GM19193 (cell line): Measurements from ENCODE around the gene KIAA0232.

Experiments
- POLR2A ChIP-seq: IDR thresholded peaks from 4 replicates; pipeline ENCODE4 v1.6.1; 2011; ENCODE audit not compliant: insufficient read depth, insufficient read length; ENCODE audit errors: extremely low read depth

The KIAA0232 gene

GRCh38 chr4:6753103-6753560 lies 29.4 kb upstream of the KIAA0232 start:
- no peak for TF ChIP-seq POLR2A

- TF ChIP-seq POLR2A, result no peak
Observed at GRCh38 chr4:6753891-6754290, 28.6 kb upstream of the KIAA0232 start.

- TF ChIP-seq POLR2A, result no peak
Observed at GRCh38 chr4:6754481-6755087, 27.9 kb upstream of the KIAA0232 start.

GRCh38 chr4:6755088-6755753 lies 27.3 kb upstream of the KIAA0232 start:
- TF ChIP-seq POLR2A, result no peak

DNA sequence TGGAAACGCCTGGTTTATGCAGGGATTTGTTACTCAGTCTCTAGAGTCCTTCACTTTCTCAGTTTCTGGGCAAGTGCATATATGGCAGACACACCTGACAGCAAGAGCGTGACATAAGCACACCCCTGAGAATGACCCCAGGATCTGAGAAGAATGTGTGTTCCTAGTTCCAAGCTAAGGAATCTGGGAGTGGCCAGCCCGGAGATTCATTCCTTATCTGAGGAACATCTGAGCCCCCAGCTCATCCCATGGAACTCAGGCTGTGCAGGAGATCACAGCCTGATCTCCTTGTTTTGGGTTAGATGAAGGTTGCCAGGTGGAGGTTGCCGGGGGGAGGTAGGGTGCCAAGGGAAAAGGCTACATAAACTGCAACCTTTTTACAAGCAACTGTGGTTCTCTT lies 23.8 kb upstream of the KIAA0232 start:
- no peak for TF ChIP-seq POLR2A

DNA sequence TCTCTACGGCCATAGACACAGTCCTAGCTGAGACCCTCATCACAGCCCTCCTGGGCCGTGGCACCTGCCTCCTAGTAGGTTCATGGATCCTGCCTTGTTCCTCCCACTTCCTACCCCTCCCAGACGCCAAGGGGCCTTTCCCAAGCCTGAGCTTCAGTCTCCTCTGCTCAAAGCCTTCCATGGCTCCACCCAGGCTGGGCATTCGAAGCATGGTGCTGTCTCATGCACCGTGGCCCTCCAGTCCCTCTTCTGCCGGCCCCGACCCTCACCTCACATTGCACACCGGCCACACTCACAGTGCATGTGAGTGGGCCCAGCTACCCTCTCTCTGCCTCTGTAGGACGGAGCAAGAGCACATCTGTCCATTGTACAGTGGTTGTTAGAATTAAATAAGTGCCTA lies 21.7 kb upstream of the KIAA0232 start:
- TF ChIP-seq POLR2A, result no peak

DNA sequence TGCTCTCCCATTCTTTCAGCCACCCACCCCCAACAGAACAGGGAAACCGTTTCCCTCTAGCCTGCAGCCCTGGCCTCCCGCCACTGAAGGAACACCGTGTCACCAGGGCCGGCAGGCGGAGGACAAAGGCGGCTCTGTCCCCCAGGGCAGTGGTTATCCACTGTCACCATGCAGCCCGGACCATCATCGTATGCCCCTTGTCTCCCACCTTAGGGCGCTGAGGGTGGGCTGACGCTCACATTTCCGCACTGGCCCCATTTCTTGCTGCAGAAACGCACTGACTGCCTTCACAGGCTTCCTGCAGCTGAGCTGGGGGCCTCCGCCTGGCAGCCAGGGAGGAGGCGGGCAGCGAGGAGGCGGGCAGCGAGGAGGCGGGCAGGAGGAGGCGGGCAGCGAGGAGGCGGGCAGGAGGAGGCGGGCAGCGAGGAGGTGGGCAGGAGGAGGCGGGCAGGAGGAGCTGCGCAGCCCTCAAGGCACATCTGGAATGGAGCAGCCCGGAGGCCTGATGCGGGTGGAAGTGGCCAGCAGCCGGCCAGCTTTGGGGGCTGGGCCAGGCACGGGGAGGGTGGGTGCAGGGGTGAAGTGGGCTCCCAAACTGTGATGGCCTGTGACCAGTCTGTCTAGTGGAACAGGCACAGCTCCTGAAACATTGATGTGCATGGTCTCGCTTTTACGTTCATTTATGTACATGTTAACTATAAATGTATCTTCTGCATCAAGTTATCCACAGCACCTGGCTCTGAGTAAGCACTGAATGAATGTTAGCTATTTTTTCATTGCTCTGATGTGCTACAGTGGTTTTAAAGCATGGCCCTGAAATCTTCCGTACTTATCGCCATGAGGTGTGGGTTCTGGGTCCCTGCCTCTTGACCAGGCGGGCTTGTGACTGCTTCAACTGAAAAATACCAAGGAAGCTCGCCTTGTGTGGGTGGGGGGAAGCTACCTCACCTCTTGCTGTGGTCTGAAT lies 20.6 kb upstream of the KIAA0232 start:
- no peak for TF ChIP-seq POLR2A

DNA sequence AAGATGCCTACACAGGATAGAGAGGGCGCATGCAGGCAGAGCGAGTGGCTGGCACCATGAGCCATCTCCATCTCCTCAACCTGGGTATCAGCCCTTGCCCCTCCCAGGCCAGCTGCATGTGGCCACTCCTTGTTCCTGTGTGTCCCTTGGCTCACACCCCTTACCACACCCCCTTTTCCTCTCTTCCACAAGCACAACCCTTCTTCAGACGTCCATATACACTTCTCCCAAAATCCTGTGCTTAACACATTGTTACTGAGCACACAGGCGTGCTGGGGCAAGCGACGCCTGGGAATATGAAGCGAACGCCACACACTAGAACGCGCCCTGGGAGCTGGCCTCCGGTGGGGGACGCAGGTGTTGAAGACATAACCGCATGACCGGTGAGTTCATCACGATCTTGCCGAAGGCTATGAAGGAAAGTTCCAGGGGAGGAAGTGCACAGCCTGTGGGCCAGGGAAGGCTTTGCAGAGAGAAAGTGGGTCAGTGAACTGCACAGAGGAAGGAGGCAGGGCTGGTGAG lies 19.1 kb upstream of the KIAA0232 start:
- no peak for TF ChIP-seq POLR2A

GRCh38 chr4:6764976-6765620 lies 17.4 kb upstream of the KIAA0232 start:
- TF ChIP-seq POLR2A, result no peak

DNA sequence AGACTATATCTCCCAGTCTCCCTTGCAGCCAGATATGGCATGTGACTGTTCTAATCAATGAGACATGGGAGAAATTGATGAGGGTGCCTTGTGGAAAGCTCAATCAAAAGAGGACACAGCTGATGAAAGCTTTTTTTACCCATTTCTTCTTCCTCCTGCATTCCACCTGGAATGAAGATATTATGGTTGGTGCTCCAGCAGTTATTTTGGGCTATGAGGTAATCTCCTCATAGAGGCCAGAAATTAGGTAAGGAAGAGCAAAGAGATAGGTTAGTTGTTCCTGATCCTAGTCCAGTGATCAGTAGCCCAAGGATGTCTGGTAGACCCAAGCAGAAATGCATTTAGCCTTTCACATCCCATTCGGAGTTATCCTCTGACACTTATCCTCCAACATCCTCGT lies 16.8 kb upstream of the KIAA0232 start:
- no peak for TF ChIP-seq POLR2A

DNA sequence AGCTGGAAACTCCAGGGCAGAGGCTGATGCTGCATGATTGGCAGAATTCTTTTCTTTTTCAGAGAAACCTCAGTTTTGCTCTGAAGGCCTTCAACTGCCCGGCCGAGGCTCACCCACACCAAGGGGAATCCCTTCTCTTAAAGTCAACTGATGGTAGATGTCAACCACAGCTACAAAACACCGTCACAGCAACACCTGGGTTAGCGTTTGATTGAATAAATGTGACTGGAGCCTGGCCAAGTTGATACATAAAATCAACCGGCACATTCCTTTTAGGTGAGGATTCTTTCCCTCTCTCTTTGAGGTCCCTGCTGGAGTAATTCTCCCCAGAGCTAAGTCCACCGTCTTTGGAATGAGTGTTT lies 15.2 kb upstream of the KIAA0232 start:
- no peak for TF ChIP-seq POLR2A

- no peak for TF ChIP-seq POLR2A
Observed at GRCh38 chr4:6767748-6768538, 14.6 kb upstream of the KIAA0232 start.

DNA sequence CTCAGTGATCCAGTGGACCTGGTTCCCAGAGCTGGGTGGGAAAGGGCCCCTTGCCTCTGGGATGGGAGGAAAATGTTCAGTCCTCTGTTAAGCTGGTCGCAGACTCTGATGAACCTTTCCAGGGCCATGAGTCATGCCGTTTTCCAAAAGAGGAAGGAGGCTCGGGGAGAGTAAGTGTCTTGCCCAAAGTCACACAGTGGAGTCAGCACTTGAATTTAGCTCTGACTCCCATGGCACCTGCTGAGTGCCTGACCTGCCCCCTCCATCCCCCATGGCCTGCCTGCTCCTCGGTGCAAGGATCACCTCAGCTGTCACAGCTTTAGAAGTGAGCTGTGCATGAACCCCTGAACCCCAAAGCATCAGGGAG lies 14.0 kb upstream of the KIAA0232 start:
- no peak for TF ChIP-seq POLR2A
